ENCODE measurements around the gene DDX24. TPM values are rescaled to one million over a fixed set of nuclear protein-coding genes. Genes with fewer than 3 reads are reported as not detected.

DDX24 gene
- total RNA-seq, 1 donor from 2014 or later, result 97.3 TPM

- TF ChIP-seq CTCF (IDR thresholded peaks at IDR 0.05; ENCODE audit: insufficient read depth, low read length, poor library complexity, severe bottlenecking), result no peak
- Histone ChIP-seq H3K4me3 (ENCODE audit: low read depth, low read length) (no peak overlapping the region), H3K27me3 (ENCODE audit: control insufficient read depth, insufficient read depth, low read length) (no peaks in the 10 kb centered on the region), H3K36me3 (ENCODE audit: control insufficient read depth, insufficient read depth, low read length) (no peaks in the 10 kb centered on the region)
- no peak for DNase-seq (ENCODE audit: low read depth)
Measured at GRCh38 chr14:94028450-94028826, 52.6 kb downstream of the DDX24 start.

GRCh38 chr14:94027566-94028449 lies 53.2 kb downstream of the DDX24 start:
- Histone ChIP-seq H3K4me3 (ENCODE audit: low read depth, low read length) (no peak overlapping the region), H3K36me3 (ENCODE audit: control insufficient read depth, insufficient read depth, low read length) (no peaks in the 10 kb centered on the region), H3K27me3 (ENCODE audit: control insufficient read depth, insufficient read depth, low read length) (no peaks in the 10 kb centered on the region)
- no peak for DNase-seq (ENCODE audit: low read depth)
- no peak for TF ChIP-seq CTCF (IDR thresholded peaks at IDR 0.05; ENCODE audit: insufficient read depth, low read length, poor library complexity, severe bottlenecking)

GRCh38 chr14:94026889-94027469 lies 54.0 kb downstream of the DDX24 start:
- no peak for TF ChIP-seq CTCF (IDR thresholded peaks at IDR 0.05; ENCODE audit: insufficient read depth, low read length, poor library complexity, severe bottlenecking)
- Histone ChIP-seq H3K4me3 (ENCODE audit: low read depth, low read length) (peak overlapping the region; percentile 60), H3K27me3 (ENCODE audit: control insufficient read depth, insufficient read depth, low read length) (no peaks in the 10 kb centered on the region), H3K36me3 (ENCODE audit: control insufficient read depth, insufficient read depth, low read length) (no peaks in the 10 kb centered on the region)
- no peak for DNase-seq (ENCODE audit: low read depth)

- Histone ChIP-seq H3K27me3 (ENCODE audit: control insufficient read depth, insufficient read depth, low read length) (no peaks in the 10 kb centered on the region), H3K36me3 (ENCODE audit: control insufficient read depth, insufficient read depth, low read length) (no peaks in the 10 kb centered on the region), H3K4me3 (ENCODE audit: low read depth, low read length) (peak within 1 kb of the TSS; percentile 60)
- no peak for TF ChIP-seq CTCF (IDR thresholded peaks at IDR 0.05; ENCODE audit: insufficient read depth, low read length, poor library complexity, severe bottlenecking)
- peak; percentile 94 for DNase-seq (ENCODE audit: low read depth)
Measured at GRCh38 chr14:94026173-94026888, 54.7 kb downstream of the DDX24 start, which contains the start of gene OTUB2. OTUB2 (plus strand) TSS chr14:94026340; CDS start chr14:94026538, 198 bp downstream.

GRCh38 chr14:94025720-94026119 lies 55.3 kb downstream of the DDX24 start:
- no peak overlapping the region for H3K4me3 ChIP-seq (ENCODE audit: low read depth, low read length)
- no peaks in the 10 kb centered on the region for H3K36me3 ChIP-seq (ENCODE audit: control insufficient read depth, insufficient read depth, low read length)
- H3K27me3 ChIP-seq (ENCODE audit: control insufficient read depth, insufficient read depth, low read length), result no peaks in the 10 kb centered on the region
- no peak for TF ChIP-seq CTCF (IDR thresholded peaks at IDR 0.05; ENCODE audit: insufficient read depth, low read length, poor library complexity, severe bottlenecking)
- peak; percentile 35 for DNase-seq (ENCODE audit: low read depth)

Data from kidney epithelial cell (primary cell).